ENCODE results near the gene TRIM64. TPM values are rescaled to one million over a fixed set of nuclear protein-coding genes. Genes with fewer than 3 reads are reported as not detected.
"Not testable (repeated sequence)": the region's sequence is repeated elsewhere in the genome, so short reads cannot be mapped to it uniquely, and the experiment has no call there.

TRIM64 gene, protein sequence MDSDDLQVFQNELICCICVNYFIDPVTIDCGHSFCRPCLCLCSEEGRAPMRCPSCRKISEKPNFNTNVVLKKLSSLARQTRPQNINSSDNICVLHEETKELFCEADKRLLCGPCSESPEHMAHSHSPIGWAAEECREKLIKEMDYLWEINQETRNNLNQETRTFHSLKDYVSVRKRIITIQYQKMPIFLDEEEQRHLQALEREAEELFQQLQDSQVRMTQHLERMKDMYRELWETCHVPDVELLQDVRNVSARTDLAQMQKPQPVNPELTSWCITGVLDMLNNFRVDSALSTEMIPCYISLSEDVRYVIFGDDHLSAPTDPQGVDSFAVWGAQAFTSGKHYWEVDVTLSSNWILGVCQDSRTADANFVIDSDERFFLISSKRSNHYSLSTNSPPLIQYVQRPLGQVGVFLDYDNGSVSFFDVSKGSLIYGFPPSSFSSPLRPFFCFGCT
- not detected for total RNA-seq
- long read RNA-seq: 0 reads

GRCh38 chr11:89965737-89966136, at the start of gene TRIM64:
TSS of gene TRIM64 (plus strand) at chr11:89966037. CDS start at chr11:89968504, 2,467 bp downstream.
- H3K4me1 ChIP-seq; DNase-seq; H3K9me3 ChIP-seq; H3K27ac ChIP-seq; ATAC-seq; intact Hi-C loops (cut with DNase I); H3K4me3 ChIP-seq; H3K27me3 ChIP-seq (ENCODE audit: low read depth); H3K36me3 ChIP-seq: not testable (repeated sequence)

DNA sequence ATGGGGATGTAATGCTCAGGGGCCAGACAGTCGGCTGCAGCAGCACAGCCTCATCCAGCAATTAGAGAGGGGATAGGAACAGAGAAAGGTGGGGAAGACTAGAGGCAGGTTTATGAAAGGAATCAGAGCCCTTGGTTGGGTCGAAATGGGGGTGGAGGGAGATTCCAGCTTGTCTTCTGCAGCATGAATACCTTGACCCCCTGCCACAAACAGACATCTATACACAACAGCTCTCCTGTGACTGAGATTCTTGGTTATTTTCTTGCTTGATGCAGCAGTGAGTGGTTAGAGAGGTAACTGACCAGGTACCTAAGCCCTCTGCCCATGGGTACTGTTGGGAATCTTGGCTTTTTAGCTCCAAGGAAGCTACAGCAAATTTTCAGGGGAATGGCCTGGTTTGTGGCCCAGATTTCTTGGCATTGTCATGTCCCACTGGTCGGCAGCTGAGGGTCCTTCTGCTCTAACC, 43.6 kb upstream of the TRIM64 start, which contains the start of gene TRIM49D1:
TRIM49D1 (minus strand) TSS at position 51 of the 466 bp plus-strand sequence. CDS start 4,535 bp downstream, outside the sequence.
- Histone ChIP-seq H3K27ac (no peak within 1 kb of the TSS), H3K9me3 (no peaks in the 10 kb centered on the region), H3K4me3 (no peak within 1 kb of the TSS), H3K27me3 (ENCODE audit: low read depth) (no peaks in the 10 kb centered on the region), H3K4me1 (no peaks in the 10 kb centered on the region), H3K36me3 (no peaks in the 10 kb centered on the region)
- ATAC-seq (no peak), DNase-seq (no peak)
- TF ChIP-seq, protein P1, sequence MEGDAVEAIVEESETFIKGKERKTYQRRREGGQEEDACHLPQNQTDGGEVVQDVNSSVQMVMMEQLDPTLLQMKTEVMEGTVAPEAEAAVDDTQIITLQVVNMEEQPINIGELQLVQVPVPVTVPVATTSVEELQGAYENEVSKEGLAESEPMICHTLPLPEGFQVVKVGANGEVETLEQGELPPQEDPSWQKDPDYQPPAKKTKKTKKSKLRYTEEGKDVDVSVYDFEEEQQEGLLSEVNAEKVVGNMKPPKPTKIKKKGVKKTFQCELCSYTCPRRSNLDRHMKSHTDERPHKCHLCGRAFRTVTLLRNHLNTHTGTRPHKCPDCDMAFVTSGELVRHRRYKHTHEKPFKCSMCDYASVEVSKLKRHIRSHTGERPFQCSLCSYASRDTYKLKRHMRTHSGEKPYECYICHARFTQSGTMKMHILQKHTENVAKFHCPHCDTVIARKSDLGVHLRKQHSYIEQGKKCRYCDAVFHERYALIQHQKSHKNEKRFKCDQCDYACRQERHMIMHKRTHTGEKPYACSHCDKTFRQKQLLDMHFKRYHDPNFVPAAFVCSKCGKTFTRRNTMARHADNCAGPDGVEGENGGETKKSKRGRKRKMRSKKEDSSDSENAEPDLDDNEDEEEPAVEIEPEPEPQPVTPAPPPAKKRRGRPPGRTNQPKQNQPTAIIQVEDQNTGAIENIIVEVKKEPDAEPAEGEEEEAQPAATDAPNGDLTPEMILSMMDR (IDR thresholded peaks at IDR 0.05): no peak
- intact Hi-C loops (cut with DNase I): no loop called here

GRCh38 chr11:89923764-89924163, 42.1 kb upstream of the TRIM64 start, which contains the start of gene TRIM49D2:
TSS of gene TRIM49D2 (plus strand) at chr11:89924064. CDS start at chr11:89926762, 2,698 bp downstream.
- intact Hi-C loops (cut with DNase I); H3K4me1 ChIP-seq; H3K27me3 ChIP-seq (ENCODE audit: low read depth); DNase-seq; H3K27ac ChIP-seq; H3K36me3 ChIP-seq; H3K9me3 ChIP-seq; ATAC-seq; H3K4me3 ChIP-seq: not testable (repeated sequence)

DNA sequence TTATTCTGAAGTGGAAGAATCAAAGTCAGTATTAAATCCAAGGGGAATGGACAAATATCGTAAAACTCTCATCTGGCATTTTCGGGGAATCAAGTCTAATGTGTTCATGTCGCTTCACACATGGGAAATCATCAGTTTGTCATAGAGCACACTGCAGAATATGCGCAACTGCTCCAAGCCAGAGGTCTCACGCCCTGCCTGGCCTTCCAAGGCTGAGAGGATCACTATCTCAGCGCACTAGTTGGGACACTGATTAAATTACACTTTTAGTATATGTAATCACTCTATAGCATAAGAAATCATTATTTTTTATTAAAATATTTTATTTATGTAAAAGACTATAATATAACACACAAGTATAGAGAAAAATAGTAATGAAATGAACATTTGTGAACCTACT, 5.0 kb upstream of the TRIM64 start:
- ATAC-seq; H3K27ac ChIP-seq; H3K36me3 ChIP-seq; H3K4me3 ChIP-seq; DNase-seq; H3K9me3 ChIP-seq; H3K4me1 ChIP-seq; H3K27me3 ChIP-seq (ENCODE audit: low read depth); intact Hi-C loops (cut with DNase I): not testable (repeated sequence)

Other genes starting within 250 kb of the TRIM64 start
- gene TRIM49, start 157.5 kb upstream of the TRIM64 start, total RNA-seq: not detected
- gene TRIM64B, start 87.5 kb upstream of the TRIM64 start, total RNA-seq: not detected
- gene TRIM49D1, start 43.8 kb upstream of the TRIM64 start, total RNA-seq: not detected
- not detected for gene TRIM49D2, start 42.0 kb upstream of the TRIM64 start, total RNA-seq
- gene TRIM49C, start 65.1 kb downstream of the TRIM64 start, total RNA-seq: not detected
- gene UBTFL1, start 119.9 kb downstream of the TRIM64 start, total RNA-seq: not detected
- gene NAALAD2, start 168.6 kb downstream of the TRIM64 start, total RNA-seq: 1.6 TPM